IPS DF 19.7 (cell line): ENCODE data around the gene ZNF618.

ENCODE experiments used
- DNase-seq: peaks from one replicate; pipeline ENCODE4 v3.0.0-alpha.2; 2013; ENCODE audit warnings: low read depth, low spot score

Gene ZNF618

GRCh38 chr9:114001410-114001685 lies 125.2 kb downstream of the ZNF618 start:
- no peak for DNase-seq

- DNase-seq, result no peak
Measured at GRCh38 chr9:114001794-114002261, 125.7 kb downstream of the ZNF618 start.

- no peak for DNase-seq
Measured at GRCh38 chr9:114002271-114002985, 126.3 kb downstream of the ZNF618 start.

GRCh38 chr9:114002986-114003350 lies 126.9 kb downstream of the ZNF618 start:
- no peak for DNase-seq

- no peak for DNase-seq
Measured at GRCh38 chr9:114003351-114003750, 127.2 kb downstream of the ZNF618 start.

DNA sequence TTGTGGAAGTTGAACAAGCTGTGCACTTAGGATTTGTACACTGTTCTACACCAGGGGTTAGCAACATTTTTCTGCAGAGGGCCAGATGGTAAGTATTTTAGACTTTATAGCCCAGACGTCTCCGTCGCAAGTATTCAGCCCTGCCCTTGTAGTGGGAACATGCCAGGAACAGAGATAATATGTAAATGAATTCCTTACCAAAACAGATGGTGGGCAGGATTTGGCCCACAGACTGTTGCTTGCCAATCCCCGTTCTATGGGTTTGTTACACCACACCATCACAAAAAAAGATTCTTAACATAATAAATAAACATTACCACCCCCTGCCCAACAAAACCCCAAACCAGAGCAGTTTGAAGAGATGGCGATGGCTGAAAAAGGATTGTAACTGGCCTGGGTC lies 127.6 kb downstream of the ZNF618 start:
- no peak for DNase-seq

DNA sequence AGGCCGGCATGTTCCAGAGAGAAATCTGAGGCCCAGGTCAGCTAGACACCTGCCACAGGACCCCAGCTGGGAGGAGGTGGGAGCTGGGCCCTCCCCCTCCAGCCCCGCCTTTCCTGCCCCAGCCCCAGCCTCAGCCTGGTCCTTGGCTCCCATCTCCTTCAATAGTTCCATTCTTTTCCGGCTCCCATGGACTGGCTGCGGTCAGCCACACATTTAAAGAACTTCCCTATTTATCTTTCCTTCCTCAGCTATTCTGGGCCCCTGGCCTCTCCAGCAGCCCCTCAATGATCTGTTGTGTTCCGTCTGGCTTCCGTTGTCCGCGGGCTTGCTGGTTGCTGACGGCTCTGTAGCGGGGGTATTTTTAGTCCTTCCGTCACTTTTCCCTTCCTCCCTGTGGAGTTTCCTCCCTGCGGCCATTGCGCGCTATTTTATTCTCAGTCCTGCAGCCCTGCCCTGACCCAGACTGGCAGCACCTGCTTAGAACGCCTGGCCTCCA lies 128.2 kb downstream of the ZNF618 start:
- no peak for DNase-seq

DNA sequence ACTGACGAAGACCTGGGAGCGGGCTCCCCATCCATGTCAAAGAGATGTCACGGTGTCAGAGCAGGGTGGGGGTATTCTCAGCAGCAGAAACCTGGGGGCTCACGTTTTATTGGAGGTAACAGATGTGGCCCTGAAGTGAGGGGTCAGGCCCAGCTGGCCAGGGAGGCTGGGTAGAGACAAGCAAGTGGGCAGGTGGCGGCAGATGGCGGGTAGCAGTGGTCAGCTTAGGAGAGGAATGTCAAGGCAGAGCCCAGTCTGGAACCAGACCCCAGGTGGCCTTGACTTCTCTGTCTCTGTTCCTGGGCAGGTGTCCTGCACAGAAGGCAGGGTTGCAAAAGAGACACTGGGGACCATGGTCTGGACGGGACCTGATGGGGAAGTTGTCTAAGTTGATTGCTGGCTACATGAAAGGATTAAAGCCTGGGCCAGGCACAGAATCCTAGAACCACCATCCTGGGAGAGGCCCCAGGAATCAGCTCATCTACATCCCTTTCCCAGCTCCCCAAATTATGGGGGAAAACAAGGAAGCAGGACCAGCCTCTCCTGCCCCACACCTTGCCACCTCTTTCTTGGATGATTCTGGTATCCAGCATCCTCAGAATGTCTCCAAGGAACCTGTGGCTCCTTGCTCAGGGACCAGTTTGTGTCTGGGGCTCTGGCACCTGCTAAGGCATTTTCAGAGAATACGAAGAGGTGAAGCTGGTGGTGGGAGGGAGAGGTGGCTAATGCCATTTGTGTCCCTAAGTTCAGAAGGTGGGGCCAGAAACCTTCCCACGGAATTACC lies 129.5 kb downstream of the ZNF618 start:
- DNase-seq, result no peak

DNA sequence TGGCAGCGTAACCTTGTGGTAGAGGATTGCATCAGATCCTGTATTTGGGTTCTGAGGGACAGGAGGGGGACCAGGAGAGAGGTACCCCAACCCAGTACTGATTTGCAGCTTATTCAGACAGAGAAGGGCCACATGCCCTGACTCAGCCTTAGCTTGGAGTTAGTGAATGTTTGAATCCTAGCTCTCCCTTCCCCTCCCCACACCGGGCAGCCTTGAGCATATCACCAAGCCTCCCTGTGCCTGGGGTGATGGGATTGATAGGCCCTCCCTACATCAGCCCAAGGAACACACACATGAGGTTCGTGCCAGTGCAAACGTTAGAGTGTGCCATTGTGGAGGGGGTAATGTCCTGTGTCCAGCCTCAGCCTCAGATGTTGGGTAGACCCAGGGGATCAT lies 130.0 kb downstream of the ZNF618 start:
- DNase-seq, result no peak

GRCh38 chr9:114006931-114007691 lies 131.0 kb downstream of the ZNF618 start:
- DNase-seq, result no peak

DNA sequence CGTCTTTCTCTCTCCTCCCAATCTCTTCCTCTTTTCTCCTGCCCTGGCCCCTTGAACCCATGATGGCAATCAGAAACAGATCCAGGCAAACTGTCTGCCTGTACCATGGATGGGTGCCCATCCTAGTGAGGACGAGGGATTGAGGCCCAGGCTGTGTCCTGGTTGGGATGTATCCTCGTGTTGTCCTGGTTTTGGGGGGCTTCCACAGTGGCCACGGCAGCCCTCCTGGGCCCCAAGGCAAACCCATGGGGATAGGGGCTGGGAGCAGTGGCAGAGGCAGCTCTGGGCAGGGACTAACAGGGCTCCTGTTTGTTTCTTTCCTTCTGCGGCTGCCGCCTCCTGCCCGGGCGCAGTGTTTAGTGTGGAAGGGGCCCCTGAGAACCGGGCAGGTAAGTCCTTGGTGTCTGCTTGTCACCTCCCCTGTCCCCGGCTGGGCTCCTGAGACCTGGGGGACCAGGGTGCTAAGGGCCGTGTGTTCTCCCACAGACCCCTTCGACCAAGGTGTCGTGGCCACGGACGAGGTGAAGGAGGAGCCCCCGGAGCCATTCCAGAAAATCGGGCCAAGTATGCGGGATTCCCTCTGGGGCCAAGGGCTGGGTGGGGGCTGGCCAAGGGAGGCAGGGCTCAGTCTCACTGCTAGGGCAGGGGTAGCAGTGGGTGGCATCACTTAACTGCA lies 132.0 kb downstream of the ZNF618 start:
- no peak for DNase-seq

DNA sequence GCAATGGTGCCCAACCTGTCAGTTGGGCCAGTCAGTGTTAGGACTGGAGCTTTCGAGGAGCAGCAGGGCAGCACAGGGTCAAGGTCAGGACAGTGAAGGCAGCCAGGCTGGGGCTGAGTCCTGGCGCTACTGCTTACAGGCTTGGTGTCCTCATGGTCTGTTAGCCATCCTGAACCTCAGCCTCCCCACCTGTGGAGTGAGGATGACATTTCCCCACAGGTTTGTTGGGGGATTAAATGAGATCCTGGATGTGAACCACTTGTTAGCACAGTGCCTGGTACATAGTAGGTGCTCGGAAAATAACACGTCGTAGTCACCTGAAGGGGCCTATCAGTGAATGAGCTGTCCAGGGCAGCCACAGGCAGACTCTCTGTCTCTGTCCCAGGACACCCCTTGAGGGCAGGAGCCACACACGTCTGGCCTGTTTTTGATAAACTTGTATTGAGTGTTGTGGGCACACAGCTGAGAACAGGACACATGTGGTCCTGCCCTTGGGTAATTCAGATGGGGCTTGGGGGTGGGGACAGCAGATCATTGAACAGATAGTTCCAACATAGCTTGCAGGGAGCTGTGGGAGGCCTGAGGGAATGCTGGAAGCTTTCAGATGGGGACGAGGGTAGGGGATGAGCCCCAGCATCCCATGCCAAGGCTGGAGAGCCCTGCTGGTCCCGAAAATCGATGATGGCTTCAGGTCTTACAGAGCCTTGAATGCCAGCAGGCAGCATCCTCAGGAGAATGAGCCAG lies 132.7 kb downstream of the ZNF618 start:
- DNase-seq, result no peak

DNA sequence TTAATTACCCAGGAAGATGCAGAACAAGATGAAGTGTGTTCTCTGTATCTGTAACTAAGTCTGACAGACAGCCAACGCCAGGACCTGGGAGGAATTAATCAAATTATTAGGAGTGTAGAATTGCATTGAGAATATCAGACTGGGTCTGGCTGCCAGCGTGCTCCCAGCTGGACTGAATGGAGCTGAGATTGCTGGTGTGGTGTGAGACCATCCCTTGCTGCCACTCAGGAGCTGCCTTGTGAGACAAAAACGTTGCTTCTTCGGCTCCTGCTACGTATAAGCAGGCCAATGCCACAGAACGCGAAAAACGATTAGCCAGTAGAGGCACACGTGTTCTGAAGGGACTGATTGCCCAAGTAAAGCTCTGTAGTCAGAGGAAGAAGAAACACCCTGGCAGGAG lies 135.2 kb downstream of the ZNF618 start:
- no peak for DNase-seq

- DNase-seq, result no peak
Measured at GRCh38 chr9:114012126-114012525, 136.0 kb downstream of the ZNF618 start.

DNA sequence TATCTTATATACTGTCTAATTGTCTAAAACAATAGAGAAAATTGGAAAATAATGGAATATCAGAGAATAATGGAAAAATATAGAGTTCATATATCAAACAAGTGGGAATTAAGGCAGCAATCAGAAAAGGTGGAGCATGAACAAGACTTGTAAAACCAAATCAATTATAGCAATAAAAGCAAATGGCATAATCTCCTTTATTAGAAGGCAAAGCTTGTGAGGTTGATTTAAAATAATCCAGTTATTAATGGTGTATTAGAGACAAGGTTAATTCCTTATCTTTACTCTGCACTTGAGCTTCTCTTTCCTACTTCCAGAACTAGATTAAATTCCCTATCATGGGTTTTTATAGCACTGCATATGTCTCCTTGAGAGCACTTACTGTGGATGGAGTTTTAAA lies 137.9 kb downstream of the ZNF618 start:
- no peak for DNase-seq

GRCh38 chr9:114015607-114016006 lies 139.5 kb downstream of the ZNF618 start:
- no peak for DNase-seq

- DNase-seq, result no peak
Measured at GRCh38 chr9:114016101-114016500, 140.0 kb downstream of the ZNF618 start.

DNA sequence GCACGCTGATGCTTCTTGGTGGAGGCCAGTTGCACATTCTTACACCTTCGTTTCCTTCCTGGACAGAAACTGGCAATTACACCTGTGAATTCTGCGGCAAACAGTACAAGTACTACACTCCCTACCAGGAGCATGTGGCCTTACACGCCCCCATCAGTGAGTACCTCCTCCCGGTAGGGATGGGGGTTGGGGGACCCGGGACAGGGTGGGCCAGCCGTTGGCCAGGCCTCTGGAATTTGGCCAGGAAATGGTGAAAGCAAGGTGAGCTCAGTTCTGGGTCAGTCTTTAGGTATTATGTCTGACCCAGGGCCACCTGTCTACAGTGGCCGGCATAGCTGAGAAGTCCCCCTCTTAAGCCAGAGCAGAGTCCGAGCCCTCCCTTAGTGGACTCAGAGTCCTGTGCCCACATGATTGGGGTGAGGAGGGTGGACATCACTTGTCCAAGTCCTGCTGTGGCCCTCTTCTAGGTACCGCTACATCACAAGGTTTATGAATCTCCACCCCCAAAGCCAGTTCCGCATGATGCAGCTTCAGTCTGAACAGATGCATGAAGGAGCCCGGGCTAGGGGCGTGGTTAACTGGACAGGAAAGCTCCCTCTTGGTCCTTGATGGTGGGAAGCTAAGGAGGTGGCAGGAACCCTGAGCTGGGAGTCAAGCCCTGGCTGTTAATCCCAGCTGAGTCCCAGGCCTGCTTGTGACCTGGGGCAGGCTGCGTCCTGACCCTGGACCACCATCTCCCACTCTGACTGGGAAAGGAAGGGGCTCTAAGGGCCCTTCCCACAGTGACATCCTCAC lies 140.7 kb downstream of the ZNF618 start:
- no peak for DNase-seq

- no peak for DNase-seq
Measured at GRCh38 chr9:114017741-114018715, 141.9 kb downstream of the ZNF618 start.
